HG02852 (cell line): Measurements from ENCODE around the gene ARFGAP2.

Experiments
- ATAC-seq: cut with Tn5 transposase; IDR thresholded peaks from one replicate; pipeline ENCODE4 v1.9.1; 2021; ENCODE audit warnings: mild to moderate bottlenecking, moderate library complexity; ENCODE audit not compliant: unreplicated experiment

Gene ARFGAP2

DNA sequence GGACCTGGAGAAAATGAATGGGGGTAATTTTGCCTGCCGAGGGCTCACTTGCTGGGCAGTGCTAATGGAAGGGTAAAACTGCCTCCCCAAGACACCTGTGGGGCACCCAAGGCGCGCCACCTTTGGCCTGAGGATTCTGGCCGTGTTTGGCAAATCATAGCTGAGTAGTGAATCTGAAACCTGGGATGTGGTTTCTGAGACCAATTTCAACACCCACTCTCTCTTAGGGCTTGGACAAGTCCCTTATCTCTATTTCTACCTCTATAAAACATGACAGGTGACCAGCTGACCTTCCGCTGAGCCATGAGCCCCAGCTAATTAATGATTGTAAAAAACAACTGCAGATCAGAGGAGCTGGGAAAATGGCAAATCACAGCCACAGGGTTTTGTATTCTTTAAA lies 11.0 kb upstream of the ARFGAP2 start:
- ATAC-seq: no peak

GRCh38 chr11:47186700-47187695 lies 10.3 kb upstream of the ARFGAP2 start:
- ATAC-seq: no peak

GRCh38 chr11:47186076-47186699 lies 9.5 kb upstream of the ARFGAP2 start, which contains the start of gene PACSIN3:
Gene PACSIN3 (minus strand): TSS chr11:47186434. CDS start chr11:47182727, 3,707 bp downstream.
- peak; percentile 60 for ATAC-seq

- no peak for ATAC-seq
Observed at GRCh38 chr11:47185305-47186075, 8.8 kb upstream of the ARFGAP2 start.

DNA sequence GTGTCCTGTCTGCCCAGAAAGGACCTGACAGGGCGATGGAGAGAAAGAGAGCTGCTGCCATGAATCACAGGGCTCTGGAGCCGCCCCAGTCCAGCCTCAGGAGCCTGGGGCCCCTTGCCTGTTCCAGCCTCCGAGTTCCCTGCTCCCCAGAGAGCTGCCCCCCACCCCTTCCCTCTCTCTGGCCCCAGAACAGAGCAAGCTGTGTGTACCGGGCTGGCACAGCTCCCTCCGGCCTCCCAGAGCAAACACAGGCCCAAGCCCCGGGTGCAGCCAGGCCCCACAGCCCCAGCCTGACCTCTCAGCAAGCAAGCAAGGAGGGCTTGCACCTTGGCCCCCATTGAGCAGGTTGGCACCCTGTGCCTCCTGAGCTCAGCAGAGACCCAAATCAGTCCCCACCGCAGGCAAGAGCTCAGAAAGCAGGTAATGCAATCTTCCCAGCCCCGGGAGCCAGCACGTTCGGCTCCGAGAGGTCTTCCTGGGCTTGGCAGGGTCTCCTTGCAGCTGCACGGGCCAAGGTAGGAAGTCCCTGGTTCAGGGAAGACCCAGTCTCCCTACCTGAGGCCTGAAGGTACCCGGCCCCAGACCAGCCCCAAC lies 8.1 kb upstream of the ARFGAP2 start:
- ATAC-seq: no peak

- ATAC-seq: no peak
Observed at GRCh38 chr11:47183969-47184368, 7.3 kb upstream of the ARFGAP2 start.

DNA sequence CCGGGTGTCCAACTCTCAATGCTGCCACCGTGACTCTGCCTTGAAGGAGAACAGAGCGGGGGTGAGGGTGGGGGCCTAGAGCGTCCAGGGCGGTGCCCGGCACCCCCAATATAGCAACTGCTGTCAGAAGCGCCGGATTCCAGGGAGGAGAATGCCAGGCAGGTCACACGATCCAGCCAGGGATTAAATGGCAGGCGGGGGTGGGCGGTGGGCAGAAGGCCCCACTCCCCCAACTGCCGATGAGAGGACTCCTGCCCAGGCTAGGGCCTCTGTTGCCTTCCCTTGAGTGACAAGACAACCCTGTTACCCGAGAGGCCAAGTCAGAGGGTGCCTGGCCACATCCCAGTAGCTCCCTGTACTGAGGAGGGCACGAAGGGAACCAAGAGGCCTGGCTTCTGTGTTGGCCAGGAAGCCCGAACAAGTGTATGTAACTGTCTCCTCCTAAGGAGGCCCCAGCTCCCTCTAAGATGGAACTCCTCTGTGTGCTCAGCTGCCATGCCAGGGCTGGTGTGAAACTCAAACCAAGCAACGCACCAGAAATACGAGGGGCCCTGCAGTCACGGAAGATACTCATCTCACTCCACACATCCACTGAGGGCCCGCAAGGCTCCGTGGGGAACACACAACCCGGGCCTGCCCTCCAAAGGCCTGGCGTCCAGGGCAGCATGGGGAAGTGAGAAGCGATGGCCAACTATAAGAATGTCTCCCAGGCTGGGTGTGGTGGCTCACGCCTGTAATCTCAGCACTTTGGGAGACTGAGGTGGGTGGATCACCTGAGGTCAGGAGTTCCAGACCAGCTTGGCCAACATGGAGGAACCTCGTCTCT lies 6.6 kb upstream of the ARFGAP2 start:
- ATAC-seq: no peak

DNA sequence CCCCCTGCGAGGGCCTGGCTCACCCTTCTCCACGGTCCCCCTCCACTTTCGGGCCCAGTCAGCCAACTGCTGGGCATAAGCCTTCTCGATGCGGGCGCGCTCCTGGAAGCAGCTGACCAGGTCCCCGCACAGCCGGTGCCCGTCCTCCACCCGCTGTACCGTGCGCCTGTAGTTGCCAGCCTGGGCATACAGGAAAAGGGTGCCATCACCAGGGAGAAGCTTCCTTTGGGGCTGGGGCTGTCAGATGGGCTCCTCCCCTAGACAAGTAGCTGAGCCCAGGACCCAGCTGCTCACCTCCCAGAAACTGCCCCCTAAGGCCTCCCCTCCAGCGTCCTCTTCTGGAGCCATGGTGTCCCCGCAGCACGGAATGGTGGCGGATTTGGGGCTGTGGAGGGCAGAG lies 5.7 kb upstream of the ARFGAP2 start:
- ATAC-seq: no peak

DNA sequence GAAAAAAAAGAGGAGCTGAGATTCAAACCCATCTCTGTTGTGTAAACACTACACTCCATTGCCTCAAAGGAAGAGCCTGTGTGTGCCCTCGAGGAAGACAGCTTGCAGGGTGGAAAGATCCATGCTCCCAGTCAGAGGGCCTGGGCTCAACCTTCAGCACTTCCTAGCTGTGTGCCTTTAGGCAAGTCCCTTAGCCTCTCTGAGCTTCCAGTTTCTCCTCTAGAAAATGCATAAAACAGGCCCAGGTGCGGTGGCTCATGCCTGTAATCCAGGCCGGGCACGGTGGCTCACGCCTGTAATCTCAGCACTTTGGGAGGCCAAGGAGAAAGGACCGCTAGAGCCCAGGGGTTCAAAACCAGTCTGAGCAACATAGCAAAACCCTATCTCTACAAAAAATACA lies 4.6 kb upstream of the ARFGAP2 start:
- ATAC-seq: no peak

GRCh38 chr11:47180006-47180787 lies 3.5 kb upstream of the ARFGAP2 start:
- ATAC-seq: no peak

- ATAC-seq: peak; percentile 25
Observed at GRCh38 chr11:47179655-47179991, 2.9 kb upstream of the ARFGAP2 start.

DNA sequence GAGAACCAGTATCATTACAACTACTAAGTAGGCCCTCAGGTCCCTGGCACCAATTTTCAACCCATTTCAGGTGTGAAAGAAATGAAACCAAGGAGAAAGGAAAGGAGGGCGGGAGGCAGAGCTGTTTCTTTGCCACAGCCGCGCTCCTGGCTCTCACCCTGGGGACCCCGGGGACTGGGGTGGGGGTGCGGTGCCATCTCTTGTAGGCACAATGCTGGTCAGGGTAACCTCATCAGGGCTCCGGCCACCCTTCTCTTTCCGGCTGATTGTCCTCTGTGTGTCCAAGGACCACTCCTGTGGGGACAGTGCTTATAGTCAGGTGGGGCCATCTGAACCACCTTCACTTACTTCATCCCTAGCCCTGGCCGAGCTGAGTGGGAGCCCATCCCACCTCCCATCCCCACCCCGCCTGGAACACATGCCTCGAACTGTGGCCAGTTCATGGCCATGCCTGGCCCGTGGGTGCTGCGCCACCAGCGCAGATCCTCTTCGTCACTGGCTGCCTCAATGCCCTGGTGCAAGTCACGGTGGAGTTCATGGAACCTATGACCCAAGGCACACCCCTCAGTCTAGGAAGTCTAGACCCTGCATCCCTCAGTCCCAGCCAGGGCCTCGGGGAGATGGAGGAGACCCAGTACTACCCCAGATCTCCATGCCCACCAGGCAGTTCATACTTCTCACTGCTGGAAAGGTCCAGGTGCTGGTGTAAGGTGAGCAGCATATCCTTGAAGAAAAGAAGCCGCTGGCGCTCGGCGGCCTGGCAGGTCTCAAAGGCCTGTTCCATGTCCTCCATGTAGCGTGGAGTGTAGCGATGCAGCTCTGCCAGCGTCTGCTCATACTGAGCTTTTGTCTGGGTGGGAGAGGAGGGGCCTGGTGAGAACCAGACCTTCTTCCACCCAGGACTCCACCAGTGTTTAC lies 2.3 kb upstream of the ARFGAP2 start:
- no peak for ATAC-seq

GRCh38 chr11:47178316-47178715 lies 1.6 kb upstream of the ARFGAP2 start:
- no peak for ATAC-seq

DNA sequence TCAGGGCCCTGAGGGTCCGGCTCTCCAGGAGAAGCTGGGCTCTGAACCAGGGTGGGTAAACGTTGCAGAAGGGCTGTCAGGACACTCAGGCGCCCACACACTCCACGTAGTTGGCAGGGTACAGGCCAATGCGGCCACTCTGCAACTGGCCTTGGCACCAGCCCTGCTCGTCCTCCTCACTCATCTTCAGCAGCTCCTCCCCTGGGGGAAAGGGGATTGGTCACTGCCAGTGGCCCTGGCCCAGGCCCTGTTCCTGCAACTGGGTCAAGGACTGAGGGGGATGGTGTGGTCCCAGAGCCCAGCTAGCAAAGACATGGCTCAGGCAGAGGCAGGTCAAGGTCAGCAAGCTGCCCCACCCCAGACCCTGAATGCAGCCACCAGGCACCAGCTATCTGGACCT lies 1.2 kb upstream of the ARFGAP2 start:
- no peak for ATAC-seq

DNA sequence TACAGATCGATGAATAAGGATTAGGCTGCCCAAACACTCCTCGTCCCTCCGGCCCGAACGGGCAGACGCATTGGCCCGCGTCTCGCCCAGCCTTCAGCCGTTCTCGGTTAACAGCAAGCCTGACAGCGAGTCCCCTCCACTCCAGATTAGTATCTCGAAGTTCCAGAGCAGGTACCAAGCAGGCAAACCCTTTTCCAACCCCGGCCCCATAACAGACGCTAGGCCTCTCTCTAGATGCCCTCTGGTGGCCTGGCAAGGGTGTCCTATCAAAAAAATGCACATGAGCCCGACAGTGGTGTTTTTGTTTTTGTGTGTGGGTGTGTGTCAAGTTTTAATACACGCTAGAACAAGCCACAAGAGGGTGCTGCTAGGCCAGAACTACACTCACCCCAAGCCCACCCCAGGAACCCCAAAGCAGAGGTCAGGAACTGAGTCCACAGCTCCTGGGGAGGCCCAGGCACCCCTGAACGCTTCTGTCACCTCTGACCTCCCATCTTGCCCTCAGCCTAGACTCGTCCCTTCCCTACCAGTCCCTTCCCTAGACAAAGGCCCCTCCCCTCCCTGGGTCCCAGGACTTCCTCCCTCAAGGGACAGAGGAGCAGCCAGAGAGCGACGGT lies 658 bp upstream of the ARFGAP2 start:
- peak; percentile 54 for ATAC-seq

DNA sequence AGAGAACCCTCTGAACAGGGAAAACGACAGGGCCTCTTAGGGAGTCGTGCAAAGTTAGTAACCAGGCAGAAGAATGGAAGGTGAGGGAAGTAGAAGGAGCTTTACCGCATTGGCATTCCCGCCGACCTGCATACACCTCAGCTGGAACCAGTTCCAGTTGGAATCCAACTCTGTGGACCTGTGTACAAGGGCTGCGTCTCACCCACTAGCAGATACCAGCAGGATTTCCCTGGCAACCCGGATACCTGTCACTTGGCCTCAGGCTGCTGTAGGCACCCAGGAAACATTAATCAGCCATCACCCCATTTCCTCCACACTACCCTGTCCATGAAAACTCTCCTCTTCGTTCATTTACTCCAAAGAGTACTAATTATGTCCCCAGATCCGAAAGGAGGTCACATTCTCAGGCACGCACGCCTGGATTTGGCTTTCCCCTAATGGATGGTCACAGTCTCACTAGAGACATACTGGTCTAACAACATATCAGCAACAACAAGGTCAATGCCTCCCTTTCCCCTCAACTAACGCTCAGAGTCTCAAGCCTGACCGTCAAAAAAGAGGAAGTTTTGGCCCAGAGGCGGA lies 842 bp downstream of the ARFGAP2 start:
- no peak for ATAC-seq

DNA sequence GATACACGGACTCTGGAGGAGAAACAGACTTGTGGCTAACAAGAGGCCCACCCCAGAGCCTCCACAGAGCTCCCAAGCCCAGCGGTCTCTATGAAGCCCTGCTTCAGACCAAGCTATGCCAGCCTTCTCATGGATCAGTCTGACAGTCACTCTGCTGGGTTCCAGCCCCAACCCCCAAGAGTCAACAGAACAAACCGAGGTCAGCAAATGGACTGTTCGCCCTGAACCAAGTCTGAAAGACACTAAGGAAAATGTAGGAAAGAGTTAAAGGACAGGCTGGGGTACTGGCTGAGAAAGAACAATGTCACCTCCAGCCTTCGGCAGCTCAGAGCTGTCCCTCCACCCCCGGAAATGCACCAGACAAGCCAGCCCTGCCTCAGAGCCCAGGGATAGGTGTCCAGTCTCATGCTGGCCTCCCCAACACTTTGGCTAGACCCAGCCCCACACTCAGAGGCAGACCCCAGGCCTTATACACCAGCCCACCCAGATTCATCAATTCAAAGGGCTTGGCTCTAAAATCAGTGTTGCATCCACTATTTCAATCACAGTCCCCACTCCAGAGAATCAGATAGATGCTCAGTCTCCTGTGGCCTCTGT lies 3.8 kb downstream of the ARFGAP2 start:
- ATAC-seq: no peak
